GM12878 (cell line): ENCODE measurements around the gene OR2W3. TPM values are rescaled to one million over a fixed set of nuclear protein-coding genes. Genes with fewer than 3 reads are reported as not detected.

Source experiments
- ATAC-seq: fragments of 200-7000 bp; cut with Tn5 transposase; 3 replicates; pipeline ENCODE4 v1.9.1; 2020; ENCODE audit warnings: mild to moderate bottlenecking, moderate library complexity
- BruUV-seq: library from RNA; stranded (reverse); fragments of 400-500 nt; replicated peaks from 2 replicates; lab custom pipeline; 2021; lab: Mats Ljungman, UMichigan
- CTCF ChIA-PET: fragments of 300-600 bp; sonication (Branson Sonifier 250); formaldehyde crosslinking; extraction: SDS; loops from one replicate; lab custom pipeline; 2021; ENCODE audit warnings: inconsistent platforms; lab: Yijun Ruan, JAX
- POLR2A ChIA-PET: fragments of 350-600 bp; formaldehyde crosslinking; extraction: SDS; loops from one replicate; lab custom pipeline; 2021; ENCODE audit warnings: inconsistent platforms; lab: Charles Lee
- RAD21 ChIA-PET: fragments of 300-600 bp; sonication (Branson Sonifier 250); formaldehyde crosslinking; loops from one replicate; lab custom pipeline; 2023; ENCODE audit warnings: antibody characterized with exemption; ENCODE audit not compliant: unreplicated experiment; lab: Charles Lee
- SMC1A ChIA-PET: fragments of 300-600 bp; sonication (Branson Sonifier 250); formaldehyde crosslinking; loops from one replicate; lab custom pipeline; 2023; ENCODE audit not compliant: unreplicated experiment, uncharacterized antibody; lab: Charles Lee
- DNase-seq: peaks from one replicate; pipeline ENCODE4 v3.0.0-alpha.2; 2011; ENCODE audit warnings: low read depth, low spot score
- FAIRE-seq: peaks from 3 replicates; lab custom pipeline; 2011; peaks lifted over from hg19 to GRCh38; lab: Jason Lieb, UNC
- H2AFZ ChIP-seq: 2 replicates; pipeline ENCODE4 v1.6.0; 2011; ENCODE audit warnings: low read depth, low read length, control low read depth; ENCODE audit not compliant: control insufficient read depth
- H3K27ac ChIP-seq: 2 replicates; pipeline ENCODE4 v1.5.1; 2011; ENCODE audit warnings: control low read depth; ENCODE audit not compliant: control insufficient read depth, insufficient read depth
- H3K27me3 ChIP-seq, 2 experiments: replicated peaks in 1 of 2; 2 replicates each; pipeline versions ENCODE4 v1.6.0 to v1.6.1; 2011; ENCODE audit warnings: low read length in 1 of 2; ENCODE audit not compliant: control insufficient read depth in 2 of 2, insufficient read depth in 2 of 2
- H3K36me3 ChIP-seq, 2 experiments: 2 replicates each; pipeline ENCODE4 v1.5.1; 2011; ENCODE audit warnings: low read length in 1 of 2; ENCODE audit not compliant: control insufficient read depth in 2 of 2, insufficient read depth in 2 of 2
- H3K4me1 ChIP-seq: 2 replicates; pipeline ENCODE4 v1.6.1; 2011; ENCODE audit warnings: mild to moderate bottlenecking, low read length, moderate library complexity, mixed read lengths; ENCODE audit not compliant: control insufficient read depth, insufficient read depth
- H3K4me2 ChIP-seq: 2 replicates; pipeline ENCODE4 v1.6.0; 2011; ENCODE audit warnings: control low read depth; ENCODE audit not compliant: control insufficient read depth, insufficient read depth
- H3K4me3 ChIP-seq: fragments of 200-600 bp; sonication (generic); 2 replicates; pipeline ENCODE4 v1.5.1; 2016
- H3K79me2 ChIP-seq: 2 replicates; pipeline ENCODE4 v1.6.0; 2011; ENCODE audit warnings: low read length; ENCODE audit not compliant: control insufficient read depth, insufficient read depth
- H3K9ac ChIP-seq: 2 replicates; pipeline ENCODE4 v1.8.0; 2011; ENCODE audit warnings: low read length, control low read depth, mixed read lengths; ENCODE audit not compliant: control insufficient read depth, insufficient read depth
- H3K9me3 ChIP-seq: replicated peaks from 3 replicates; pipeline ENCODE4 v1.5.1; 2011; ENCODE audit warnings: mild to moderate bottlenecking, low read length; ENCODE audit not compliant: control insufficient read depth, insufficient read depth
- H4K20me1 ChIP-seq: 2 replicates; pipeline ENCODE4 v1.6.0; 2011; ENCODE audit not compliant: control insufficient read depth, insufficient read depth
- BRCA1 ChIP-seq: IDR thresholded peaks from 2 replicates; pipeline ENCODE4 v1.6.1; 2011; ENCODE audit warnings: low read depth, low read length, improper control_type of control experiment
- CBX3 ChIP-seq: fragments of 200-600 bp; sonication (generic); IDR thresholded peaks from 2 replicates; pipeline ENCODE4 v1.6.1; 2016; ENCODE audit warnings: low read depth, borderline replicate concordance
- DPF2 ChIP-seq: fragments of 450-650 bp; IDR thresholded peaks from 2 replicates; pipeline ENCODE4 v1.6.1; 2017; ENCODE audit warnings: mild to moderate bottlenecking
- FOS ChIP-seq: IDR thresholded peaks from 3 replicates; pipeline ENCODE4 v1.6.1; 2011; ENCODE audit warnings: borderline replicate concordance; ENCODE audit not compliant: insufficient read length; ENCODE audit errors: extremely low read depth
- HDAC2 ChIP-seq: fragments of 200-600 bp; sonication (generic); IDR thresholded peaks from 2 replicates; pipeline ENCODE4 v1.6.1; 2017
- HSF1 ChIP-seq: fragments of 150-350 bp; IDR thresholded peaks from 2 replicates; pipeline ENCODE4 v1.6.1; 2014; ENCODE audit warnings: mild to moderate bottlenecking, low read depth, low read length
- IRF4 ChIP-seq: IDR thresholded peaks from 2 replicates; pipeline ENCODE4 v1.6.1; 2011; ENCODE audit warnings: low read depth, low read length
- MEF2B ChIP-seq: fragments of 450-650 bp; IDR thresholded peaks from 2 replicates; pipeline ENCODE4 v1.6.1; 2018; ENCODE audit warnings: mild to moderate bottlenecking, moderate library complexity; ENCODE audit not compliant: partially characterized antibody, poor library complexity, severe bottlenecking
- MXI1 ChIP-seq: fragments of 150-350 bp; IDR thresholded peaks from 2 replicates; pipeline ENCODE4 v1.6.1; 2011; ENCODE audit warnings: low read depth, mild to moderate bottlenecking, inconsistent platforms, low read length, improper control_type of control experiment
- NR2C1 ChIP-seq: fragments of 450-650 bp; IDR thresholded peaks from 2 replicates; pipeline ENCODE4 v1.6.1; 2017; ENCODE audit warnings: antibody characterized with exemption, mild to moderate bottlenecking, moderate library complexity
- RCOR1 ChIP-seq: conservative IDR thresholded peaks from 2 replicates; pipeline ENCODE4 v1.6.1; 2012; ENCODE audit warnings: low read depth, low read length, improper control_type of control experiment
- SP1 ChIP-seq: IDR thresholded peaks from one replicate; pipeline ENCODE4 v1.6.1; 2011; ENCODE audit warnings: low read depth, low read length
- SUPT20H ChIP-seq: IDR thresholded peaks from 2 replicates; pipeline ENCODE4 v1.6.1; 2011; ENCODE audit warnings: low read depth, mild to moderate bottlenecking, low read length, moderate library complexity, borderline replicate concordance; ENCODE audit not compliant: control insufficient read depth
- TAF1 ChIP-seq: IDR thresholded peaks from 2 replicates; pipeline ENCODE4 v1.6.1; 2011; ENCODE audit warnings: mild to moderate bottlenecking, low read depth, low read length, borderline replicate concordance
- TCF3 ChIP-seq: IDR thresholded peaks from 2 replicates; pipeline ENCODE4 v1.6.1; 2012; ENCODE audit warnings: low read depth, mild to moderate bottlenecking, low read length, borderline replicate concordance; ENCODE audit not compliant: insufficient read depth
- ZBED1 ChIP-seq: IDR thresholded peaks from 2 replicates; pipeline ENCODE4 v1.6.1; 2016; ENCODE audit warnings: borderline replicate concordance
- ZSCAN29 ChIP-seq: fragments of 450-650 bp; IDR thresholded peaks from 2 replicates; pipeline ENCODE4 v1.6.1; 2017; ENCODE audit warnings: mild to moderate bottlenecking, moderate library complexity
- WGBS: methylation state at CpG from one replicate; pipeline ENCODE4 v1.1.6; 2016; ENCODE audit warnings: low lambda C conversion rate; ENCODE audit not compliant: insufficient replicate concordance, insufficient coverage; ENCODE audit errors: missing lambda C conversion rate; 5-methylcytosine and 5-hydroxymethylcytosine counted together
- in situ Hi-C: fragments of 300-500 bp; cut with MboI; formaldehyde crosslinking; loops from 9 replicates; pipeline ENCODE4 v1.14.3; 2018; ENCODE audit warnings: mixed read lengths
- intact Hi-C: fragments of 100-400 bp; cut with micrococcal nuclease; formaldehyde crosslinking; loops from one replicate; pipeline ENCODE4 v1.14.2; 2022; ENCODE audit not compliant: unreplicated experiment
- polyA plus RNA-seq, 11 experiments: library from polyadenylated mRNA; depleted of rRNA in 4 of 11; unstranded in 6 of 11; stranded (reverse) in 5 of 11; fragments of >200 nt; fragmentation: Nextera tagmentation in 4 of 11; fragmentation: Illumina TruSeq in 1 of 11; extraction: Ambion mirVana in 4 of 11; extraction: Trizol in 1 of 11; gene quantifications; 1 replicate in 1 of 11; 2 replicates in 10 of 11; pipeline versions ENCODE4 v1.2.1 to v1.2.3, GENCODE V29; 2011 to 2016; ENCODE audit warnings: inconsistent platforms in 2 of 11, missing spikeins in 2 of 11, low read depth in 1 of 11
- total RNA-seq, 4 experiments: library from RNA; depleted of rRNA in 3 of 4; stranded (reverse); fragments of >200 nt in 3 of 4; fragmentation: Illumina TruSeq in 1 of 4; extraction: Trizol in 1 of 4; gene quantifications; 2 replicates each; pipeline versions ENCODE4 v1.2.1 to v1.2.3, GENCODE V29; 2013 to 2021

The OR2W3 gene
- total and polyA plus RNA-seq, 10 of the 15 experiments (the other 5 are each of a cell fraction or from before 2014, with no cell fraction given), result not detected

- Histone ChIP-seq H3K4me3 (no peak overlapping the region), H3K27ac (no peak overlapping the region), H4K20me1 (no peaks in the 10 kb centered on the region), H3K36me3 (no peaks in the 10 kb centered on the region), H3K79me2 (no peaks in the 10 kb centered on the region), H3K9me3 (no peaks in the 10 kb centered on the region), H2AFZ (no peak overlapping the region), H3K27me3 (no peaks in the 10 kb centered on the region), H3K9ac (no peak overlapping the region), H3K4me2 (no peak overlapping the region), H3K4me1 (no peaks in the 10 kb centered on the region)
- POLR2A ChIA-PET, result no interaction called here
- SMC1A ChIA-PET, result interaction anchor here (0.7 to 1.4 kb wide), 2 partner anchors 10 to 389 kb away, joined by 3 to 4 read pairs; partner anchors contain the start of gene OR2W3
- intact Hi-C loops, result no loop called here
- FAIRE-seq (no peak), ATAC-seq (no peak), DNase-seq (no peak)
- RAD21 ChIA-PET, result no interaction called here
- TF ChIP-seq SP1 (no peak), CBX3 (no peak), BRCA1 (no peak), MXI1 (no peak), MEF2B (no peak), NR2C1 (no peak)
- CTCF ChIA-PET, result interaction anchor here (0.6 kb wide), 1 partner anchor 32 kb away, joined by 3 read pairs; no protein-coding TSS in a partner anchor
- no TSS peak for BruUV-seq
- WGBS, result 52% methylated on average over 10 of the region's 10 CpGs
- in situ Hi-C loops, result no loop called here
Measured at GRCh38 chr1:247884797-247885413, 10.5 kb upstream of the OR2W3 start.

- no peak for FAIRE-seq
- no peak overlapping the region for H3K4me3 ChIP-seq
- ChIA-PET RAD21 (no interaction called here), SMC1A (interaction anchor here (0.8 to 1.2 kb wide), 2 partner anchors 11 to 213 kb away, joined by 4 to 5 read pairs; no protein-coding TSS in a partner anchor), POLR2A (no interaction called here), CTCF (interaction anchor here (0.9 kb wide), 1 partner anchor 12 kb away, joined by 3 read pairs; no protein-coding TSS in a partner anchor)
- H3K27ac ChIP-seq, result no peak overlapping the region
- no peaks in the 10 kb centered on the region for H3K36me3 ChIP-seq
- H3K9me3 ChIP-seq, result no peaks in the 10 kb centered on the region
- no peaks in the 10 kb centered on the region for H3K27me3 ChIP-seq
- H3K9ac ChIP-seq, result no peak overlapping the region
- no peak overlapping the region for H2AFZ ChIP-seq
- no peak for DNase-seq
- H3K79me2 ChIP-seq, result no peaks in the 10 kb centered on the region
- H4K20me1 ChIP-seq, result no peaks in the 10 kb centered on the region
- intact Hi-C loops (no loop called here), in situ Hi-C loops (no loop called here)
- no peak overlapping the region for H3K4me2 ChIP-seq
- 63% methylated on average over 14 of the region's 14 CpGs for WGBS
- BruUV-seq, result no TSS peak
- no peaks in the 10 kb centered on the region for H3K4me1 ChIP-seq
- no peak for ATAC-seq
- TF ChIP-seq RCOR1 (no peak), FOS (no peak), TCF3 (no peak), SUPT20H (no peak), ZBED1 (no peak), TAF1 (no peak), BRCA1 (no peak), ZSCAN29 (no peak), DPF2 (no peak), IRF4 (no peak), HSF1 (no peak), HDAC2 (no peak)
Measured at GRCh38 chr1:247895976-247896375, 589 bp downstream of the OR2W3 start.
